HG03439 (cell line): ENCODE results near the gene VTI1A.
"Not testable (repeated sequence)": the region's sequence is repeated elsewhere in the genome, so short reads cannot be mapped to it uniquely, and the experiment has no call there.

Experiments used
- ATAC-seq: cut with Tn5 transposase; IDR thresholded peaks from one replicate; pipeline ENCODE4 v1.9.1; 2021; ENCODE audit warnings: mild to moderate bottlenecking, moderate library complexity; ENCODE audit not compliant: unreplicated experiment

Gene VTI1A

GRCh38 chr10:112584276-112584675 is 137.3 kb downstream of the VTI1A start:
- no peak for ATAC-seq

- no peak for ATAC-seq
Observed at GRCh38 chr10:112585126-112585525, 138.1 kb downstream of the VTI1A start.

- ATAC-seq, result no peak
Observed at GRCh38 chr10:112585960-112586359, 138.9 kb downstream of the VTI1A start.

DNA sequence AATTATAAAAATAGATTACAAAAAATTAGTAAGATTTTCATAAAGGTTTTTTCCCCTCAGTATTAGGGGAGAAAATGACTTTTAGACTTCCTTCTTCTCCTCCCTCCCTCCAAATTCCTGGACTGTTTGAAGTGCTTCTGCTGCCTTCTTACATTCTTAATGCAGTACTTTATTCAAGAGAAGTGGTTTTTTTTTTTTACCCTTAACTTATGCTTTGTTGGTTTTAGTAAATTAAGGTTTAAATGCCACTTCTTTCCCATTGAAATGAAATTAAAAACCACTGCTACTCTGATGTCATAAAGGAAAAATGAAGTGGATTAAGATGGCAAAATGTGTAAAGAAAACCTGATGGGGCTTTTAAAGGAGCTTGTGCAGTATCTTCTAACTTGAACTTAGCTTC is 140.7 kb downstream of the VTI1A start:
- no peak for ATAC-seq

DNA sequence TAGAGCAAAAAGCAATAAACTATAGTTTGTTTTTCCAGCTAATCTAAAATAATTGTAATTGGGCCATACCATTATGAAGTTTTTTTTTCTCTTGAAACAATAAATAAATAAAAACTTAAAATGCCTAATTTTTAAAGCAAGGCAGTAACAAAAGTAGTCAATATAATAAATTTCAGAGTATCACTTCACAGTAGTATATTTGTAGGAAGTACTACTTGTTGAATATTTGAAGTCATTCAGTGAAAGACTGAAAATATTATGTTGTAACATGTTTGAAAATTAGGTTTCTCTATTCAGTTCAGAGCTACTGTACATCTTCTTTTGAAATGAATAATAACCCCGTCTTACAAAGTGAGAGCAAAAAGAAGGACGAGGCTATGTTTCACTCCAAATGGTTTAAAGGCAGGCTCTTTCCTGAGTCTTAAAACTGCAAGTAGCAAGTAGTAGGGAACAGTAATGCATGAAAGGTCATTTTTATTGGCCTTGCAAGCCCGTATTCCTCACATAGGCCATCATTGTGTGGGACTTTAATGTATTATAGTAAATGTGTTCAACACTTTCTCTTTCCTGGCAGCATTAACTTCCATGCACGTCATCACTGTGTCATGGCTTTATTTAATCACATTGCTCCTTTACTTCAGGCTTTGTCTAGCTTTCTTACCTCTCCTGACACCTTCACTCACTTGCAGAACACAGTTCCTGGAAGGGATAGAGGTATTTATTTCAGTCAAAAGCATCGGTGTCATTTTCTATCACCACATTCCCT is 141.4 kb downstream of the VTI1A start:
- ATAC-seq, result no peak

- no peak for ATAC-seq
Observed at GRCh38 chr10:112589081-112589480, 142.1 kb downstream of the VTI1A start.

DNA sequence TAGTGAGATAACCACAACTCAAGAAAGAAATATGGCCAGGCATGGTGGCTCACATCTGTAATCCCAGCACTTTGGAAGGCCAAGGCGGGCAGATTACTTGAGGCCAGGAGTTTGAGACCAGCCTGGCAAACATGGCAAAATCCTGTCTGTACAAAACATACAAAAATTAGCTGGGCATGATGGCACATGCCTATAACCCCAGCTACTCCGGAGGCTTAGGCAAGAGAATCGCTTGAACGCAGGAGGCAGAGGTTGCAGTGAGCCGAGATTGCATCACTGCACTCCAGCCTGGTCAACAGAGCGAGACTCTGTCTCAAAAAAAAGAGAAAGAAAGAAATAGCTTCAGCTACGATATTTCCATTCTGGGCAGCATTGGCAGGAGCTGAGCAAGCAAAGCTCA is 143.8 kb downstream of the VTI1A start:
- ATAC-seq, result not testable (repeated sequence)

- ATAC-seq, result no peak
Observed at GRCh38 chr10:112593023-112593422, 146.0 kb downstream of the VTI1A start.

DNA sequence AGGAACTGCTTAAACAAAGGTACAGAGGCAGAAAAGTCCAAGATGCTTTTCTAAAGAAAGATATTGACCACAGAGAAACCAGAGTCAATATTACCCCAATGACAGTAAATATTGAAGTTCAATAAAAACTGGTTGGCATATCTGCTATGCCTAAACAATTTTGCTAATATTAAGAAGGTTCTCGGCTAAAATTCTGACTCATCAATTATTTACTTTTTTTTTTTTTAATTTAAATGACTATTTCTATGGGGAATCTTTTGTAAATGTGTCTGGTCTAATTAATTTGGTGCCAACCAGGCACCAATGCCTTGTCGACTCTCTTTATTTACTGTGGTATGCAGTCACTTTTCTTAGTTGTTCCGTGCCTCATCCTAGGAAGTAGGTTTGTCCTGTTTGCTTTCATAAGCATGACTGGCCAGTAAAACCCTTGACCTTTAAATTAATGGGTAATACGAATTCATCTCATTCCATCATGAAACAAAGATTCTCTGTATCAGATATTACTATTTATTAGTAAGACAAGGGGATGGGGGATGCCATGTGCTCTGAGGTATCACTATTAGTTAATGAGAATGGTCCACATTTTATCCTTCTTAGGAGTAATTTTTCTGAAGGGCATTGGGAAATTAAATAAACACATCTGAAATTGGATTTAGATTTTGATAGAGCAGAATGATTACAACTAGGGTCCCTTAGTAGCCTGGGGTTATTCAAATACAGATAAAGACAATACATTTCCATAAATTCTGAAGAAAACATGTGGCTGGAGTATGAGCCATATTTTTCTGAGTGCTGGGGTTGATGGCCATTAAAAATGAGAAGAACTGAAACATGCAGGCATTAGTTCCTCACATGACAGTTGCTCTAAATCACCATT is 154.4 kb downstream of the VTI1A start:
- ATAC-seq, result no peak

GRCh38 chr10:112603062-112603461 is 156.0 kb downstream of the VTI1A start:
- no peak for ATAC-seq

DNA sequence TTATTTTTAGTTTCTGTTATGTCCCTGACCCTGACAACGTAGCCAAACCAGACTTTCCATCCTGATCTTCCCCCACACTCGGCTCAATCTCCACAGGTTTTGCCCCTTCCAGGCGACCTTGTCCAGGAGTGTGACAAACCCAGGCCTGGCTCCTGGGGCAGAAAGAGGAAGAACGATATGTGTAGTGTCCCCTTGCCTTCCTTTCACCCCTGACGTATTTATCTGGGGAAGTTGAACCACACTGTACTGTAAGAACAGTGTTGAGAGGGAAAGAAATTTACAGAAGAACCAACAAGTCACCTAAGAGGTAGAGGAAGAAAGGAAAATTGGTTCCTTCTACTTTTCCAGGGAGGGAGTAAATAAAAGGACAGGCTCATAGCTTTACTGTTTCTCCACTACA is 158.0 kb downstream of the VTI1A start:
- ATAC-seq, result no peak

GRCh38 chr10:112607506-112607905 is 160.5 kb downstream of the VTI1A start:
- no peak for ATAC-seq

DNA sequence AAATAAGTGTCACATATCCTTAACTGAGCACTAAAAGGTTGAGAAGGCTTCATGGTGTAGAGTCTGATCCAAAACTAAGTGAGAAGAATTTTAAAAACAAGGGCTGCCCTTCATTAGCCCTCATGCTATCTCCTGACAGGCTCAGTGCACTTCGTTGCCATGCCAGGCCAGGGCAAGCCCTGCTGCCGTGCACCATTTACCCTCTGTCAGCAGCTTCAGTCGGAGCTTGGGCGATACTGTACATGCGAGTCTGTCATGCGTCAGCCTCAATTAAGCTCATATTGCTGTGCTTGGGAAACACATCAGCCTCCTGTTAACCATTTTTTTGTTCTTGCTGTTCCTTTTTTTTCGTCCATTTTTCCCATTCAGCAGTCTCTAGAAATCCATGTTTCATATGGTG is 166.6 kb downstream of the VTI1A start:
- ATAC-seq, result no peak

DNA sequence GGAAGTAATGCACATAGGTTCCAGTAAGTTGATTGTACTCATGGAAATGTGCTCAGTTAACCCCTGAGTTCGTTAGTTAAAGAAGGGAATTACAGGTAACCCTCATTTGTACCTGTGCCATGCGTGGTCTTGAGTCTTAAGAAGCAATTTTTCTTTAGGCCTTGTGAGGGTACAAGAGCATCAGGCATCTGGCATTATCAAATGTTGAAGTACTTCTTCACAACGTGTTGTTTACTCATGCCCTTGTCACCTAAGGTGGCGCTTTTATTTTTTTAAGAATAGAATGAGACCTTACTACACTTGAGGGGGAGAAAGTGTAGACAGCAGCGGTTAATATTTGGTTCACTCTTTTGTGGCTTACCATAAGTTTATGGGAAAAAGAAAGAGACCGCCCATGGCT is 167.1 kb downstream of the VTI1A start:
- ATAC-seq, result no peak

DNA sequence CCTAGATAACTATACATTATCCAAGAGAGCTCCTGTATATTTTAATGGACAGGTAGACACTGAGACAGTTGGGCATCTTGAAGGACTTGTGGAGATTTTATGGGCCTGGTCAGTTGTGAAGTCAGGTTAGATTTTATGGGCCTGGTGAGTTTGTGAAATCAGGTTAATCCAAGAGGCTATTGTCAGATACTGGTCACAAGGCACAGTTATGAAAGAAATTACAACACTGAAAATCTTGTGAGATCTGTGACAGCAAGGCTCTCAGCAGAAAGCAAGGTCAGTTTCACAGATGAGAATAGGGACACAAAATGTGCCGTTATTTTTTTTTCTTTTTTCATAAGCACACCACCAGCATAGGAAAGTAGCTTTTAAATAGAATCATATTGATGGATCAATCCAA is 167.6 kb downstream of the VTI1A start:
- ATAC-seq, result no peak

- no peak for ATAC-seq
Observed at GRCh38 chr10:112615269-112615668, 168.3 kb downstream of the VTI1A start.

- ATAC-seq, result no peak
Observed at GRCh38 chr10:112616647-112617046, 169.6 kb downstream of the VTI1A start.

DNA sequence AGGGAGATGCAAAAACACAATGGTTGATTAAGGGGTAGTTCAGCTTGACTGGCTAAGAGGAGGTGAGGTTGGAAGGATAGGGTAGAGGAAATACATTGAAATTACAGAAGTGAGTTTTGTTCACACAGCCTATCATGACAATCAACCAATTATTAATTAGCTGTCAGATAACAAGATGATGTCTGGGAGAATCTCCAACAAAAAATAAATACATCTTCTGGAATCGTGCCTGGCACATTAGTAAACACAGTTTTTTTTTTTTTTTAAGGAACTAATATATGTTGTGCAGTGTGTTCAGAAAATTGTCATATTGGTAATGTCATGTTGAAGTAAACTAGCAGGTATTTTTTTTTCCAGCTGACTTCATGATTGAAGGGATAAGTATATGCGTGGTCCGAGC is 171.8 kb downstream of the VTI1A start:
- ATAC-seq, result no peak

DNA sequence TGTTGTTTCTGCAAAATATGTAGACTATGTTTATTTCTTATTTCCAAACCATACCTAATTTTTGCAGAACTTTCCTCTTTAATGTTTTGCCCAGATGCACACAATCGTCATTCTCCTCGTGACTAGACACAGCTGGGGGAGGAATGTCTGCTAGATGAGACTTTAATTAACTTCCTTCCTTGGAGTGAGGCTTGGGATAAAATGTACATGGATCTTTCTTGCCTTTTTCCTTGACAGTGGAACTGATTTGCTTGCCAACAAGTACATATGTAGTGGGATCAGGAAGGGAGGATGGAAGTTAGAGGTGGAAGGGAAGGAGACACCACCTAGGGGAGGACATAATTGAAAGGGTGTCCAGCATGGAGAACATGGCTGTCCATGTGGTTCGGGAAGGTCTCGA is 172.5 kb downstream of the VTI1A start:
- no peak for ATAC-seq

- ATAC-seq, result no peak
Observed at GRCh38 chr10:112622786-112623185, 175.8 kb downstream of the VTI1A start.

GRCh38 chr10:112624546-112625048 is 177.6 kb downstream of the VTI1A start:
- ATAC-seq, result no peak
